HepG2 (cell line): ENCODE measurements around the gene VPS13C.

Experiments
- AGO1 ChIP-seq: fragments of 200-400 bp; formaldehyde crosslinking; IDR thresholded peaks from 2 replicates; pipeline ENCODE4 v1.6.1; 2017; ENCODE audit warnings: mild to moderate bottlenecking, low read depth, low read length, moderate library complexity; ENCODE audit not compliant: poor library complexity, severe bottlenecking
- BCL6 ChIP-seq: IDR thresholded peaks from 2 replicates; pipeline ENCODE4 v1.6.1; 2016; ENCODE audit warnings: missing genetic modification reagents, missing compliant biosample characterization
- BHLHE40 ChIP-seq: IDR thresholded peaks from 2 replicates; pipeline ENCODE4 v1.6.1; 2011; ENCODE audit warnings: low read length, improper control_type of control experiment
- POLR2AphosphoS2 ChIP-seq: IDR thresholded peaks from 2 replicates; pipeline ENCODE4 v1.6.1; 2011; ENCODE audit warnings: low read depth, low read length, improper control_type of control experiment
- TAF15 ChIP-seq: fragments of 200-400 bp; formaldehyde crosslinking; IDR thresholded peaks from one replicate; pipeline ENCODE4 v1.6.1; 2018; ENCODE audit warnings: mild to moderate bottlenecking, low read depth, low read length; ENCODE audit not compliant: poor library complexity, severe bottlenecking
- ZNF776 ChIP-seq: sonication (generic); formaldehyde crosslinking; IDR thresholded peaks from 2 replicates; pipeline ENCODE4 v1.4.0; 2020; ENCODE audit warnings: mild to moderate bottlenecking, missing genetic modification reagents

GRCh38 chr15:61831505-61831921 is 228.7 kb downstream of the VPS13C start:
- TF ChIP-seq TAF15 (no peak), AGO1 (no peak), ZNF776 (CRISPR knock-in tag) (no peak), POLR2AphosphoS2 (no peak), BHLHE40 (no peak), BCL6 (no peak)
